GM18858 (cell line): ENCODE results near the gene FAF2.
A peak's percentile ranks its signal among the peaks of the same experiment; 100 is the strongest.

Experiments used
- ATAC-seq: cut with Tn5 transposase; IDR thresholded peaks from one replicate; pipeline ENCODE4 v1.9.1; 2021; ENCODE audit not compliant: unreplicated experiment

The FAF2 gene

GRCh38 chr5:176529741-176530141, 81.6 kb downstream of the FAF2 start:
- ATAC-seq: no peak

GRCh38 chr5:176530393-176530982, 82.3 kb downstream of the FAF2 start:
- ATAC-seq: no peak

GRCh38 chr5:176530983-176531901, 83.1 kb downstream of the FAF2 start:
- ATAC-seq: no peak

- ATAC-seq: no peak
These were observed 83.8 kb downstream of the FAF2 start for GRCh38 chr5:176531902-176532493.

- no peak for ATAC-seq
These were observed 84.6 kb downstream of the FAF2 start for GRCh38 chr5:176532795-176533194.

GRCh38 chr5:176533390-176533789, 85.2 kb downstream of the FAF2 start:
- ATAC-seq: no peak

- no peak for ATAC-seq
These were observed 85.9 kb downstream of the FAF2 start for GRCh38 chr5:176533894-176534611.

- no peak for ATAC-seq
These were observed 86.5 kb downstream of the FAF2 start for GRCh38 chr5:176534640-176535039.

GRCh38 chr5:176535101-176535663, 87.0 kb downstream of the FAF2 start:
- no peak for ATAC-seq

GRCh38 chr5:176535664-176536131, 87.5 kb downstream of the FAF2 start:
- no peak for ATAC-seq

- no peak for ATAC-seq
These were observed 88.1 kb downstream of the FAF2 start for GRCh38 chr5:176536132-176536901.

- ATAC-seq: peak; percentile 47
These were observed 88.8 kb downstream of the FAF2 start, which contains the start of gene RNF44 for GRCh38 chr5:176536902-176537553. Gene RNF44, minus strand, starts transcription at chr5:176537402. Its CDS starts 4,930 bp downstream, at chr5:176532472.

GRCh38 chr5:176537554-176538229, 89.5 kb downstream of the FAF2 start:
- ATAC-seq: peak; percentile 56

- no peak for ATAC-seq
These were observed 90.2 kb downstream of the FAF2 start for GRCh38 chr5:176538230-176538988.

- ATAC-seq: no peak
These were observed 90.8 kb downstream of the FAF2 start for GRCh38 chr5:176538989-176539384.

- no peak for ATAC-seq
These were observed 92.3 kb downstream of the FAF2 start for GRCh38 chr5:176540476-176540899.

- no peak for ATAC-seq
These were observed 92.8 kb downstream of the FAF2 start for GRCh38 chr5:176540956-176541337.
